ENCODE measurements around the gene TFF1.

Gene TFF1

GRCh38 chr21:42341776-42342542 lies 24.4 kb downstream of the TFF1 start:
- ATAC-seq = no peak

GRCh38 chr21:42340187-42341050 lies 25.9 kb downstream of the TFF1 start:
- ATAC-seq = no peak

GRCh38 chr21:42338729-42339715 lies 27.3 kb downstream of the TFF1 start:
- ATAC-seq = peak; percentile 57 to 80

GRCh38 chr21:42337830-42338728 lies 28.3 kb downstream of the TFF1 start:
- ATAC-seq = peak; percentile 87 to 92

GRCh38 chr21:42337276-42337675 lies 29.1 kb downstream of the TFF1 start:
- no peak for ATAC-seq

GRCh38 chr21:42336054-42336453 lies 30.3 kb downstream of the TFF1 start:
- no peak for ATAC-seq

- ATAC-seq = no peak
These were observed 33.6 kb downstream of the TFF1 start for GRCh38 chr21:42332557-42333317.

- no peak for ATAC-seq
These were observed 34.7 kb downstream of the TFF1 start for GRCh38 chr21:42331660-42332059.

- ATAC-seq = no peak
These were observed 35.7 kb downstream of the TFF1 start for GRCh38 chr21:42330380-42331371.

GRCh38 chr21:42324896-42325295 lies 41.4 kb downstream of the TFF1 start:
- no peak for ATAC-seq

- no peak for ATAC-seq
These were observed 44.5 kb downstream of the TFF1 start for GRCh38 chr21:42321845-42322244.

GRCh38 chr21:42321231-42321630 lies 45.1 kb downstream of the TFF1 start:
- no peak for ATAC-seq

GRCh38 chr21:42320791-42321190 lies 45.5 kb downstream of the TFF1 start:
- ATAC-seq = no peak

- no peak for ATAC-seq
These were observed 46.3 kb downstream of the TFF1 start for GRCh38 chr21:42319851-42320572.

- no peak for ATAC-seq
These were observed 47.0 kb downstream of the TFF1 start for GRCh38 chr21:42319376-42319775.

- no peak for ATAC-seq
These were observed 48.2 kb downstream of the TFF1 start for GRCh38 chr21:42317826-42318746.

- no peak for ATAC-seq
These were observed 49.0 kb downstream of the TFF1 start for GRCh38 chr21:42317341-42317741.

- no peak for ATAC-seq
These were observed 49.4 kb downstream of the TFF1 start for GRCh38 chr21:42316891-42317290.

Measured in activated CD4-positive, CD25-positive, alpha-beta regulatory T cell treated with anti-CD3 and anti-CD28 coated beads, Interleukin-2, amount 50 U/mL, for 24 hours (primary cell).